Hematopoietic multipotent progenitor cell treated with erythropoietin and hydrocortisone succinate and interleukin-3 and kit ligand, for 8 days (in vitro differentiated cells): Measurements from ENCODE around the gene CC2D1B.
"Not testable (repeated sequence)": the region's sequence is repeated elsewhere in the genome, so short reads cannot be mapped to it uniquely, and the experiment has no call there.

Experiments
- DNase-seq: peaks from one replicate; pipeline ENCODE4 v3.0.0-alpha.2; 2015

The CC2D1B gene

GRCh38 chr1:52365746-52366516, at the start of gene CC2D1B:
Gene CC2D1B (minus strand): TSS chr1:52366205. CDS start chr1:52364620, 1,585 bp downstream.
- DNase-seq, result peak; percentile 97

GRCh38 chr1:52414942-52415341, 48.9 kb upstream of the CC2D1B start:
- DNase-seq, result no peak

- no peak for DNase-seq
Measured at GRCh38 chr1:52413410-52413989, 47.5 kb upstream of the CC2D1B start.

- no peak for DNase-seq
Measured at GRCh38 chr1:52404975-52405338, 39.0 kb upstream of the CC2D1B start.

- peak; percentile 99 for DNase-seq
Measured at GRCh38 chr1:52404116-52404974, 38.3 kb upstream of the CC2D1B start, which contains the start of the genes ORC1 and PRPF38A. Gene ORC1 (minus strand): TSS chr1:52404423. CDS start chr1:52402223, 2,200 bp downstream. Gene PRPF38A (plus strand): TSS chr1:52404602. CDS start chr1:52404750, 148 bp downstream.

GRCh38 chr1:52403566-52404115, 37.6 kb upstream of the CC2D1B start:
- peak; percentile 92 for DNase-seq

GRCh38 chr1:52402860-52403240, 36.8 kb upstream of the CC2D1B start:
- DNase-seq, result no peak

GRCh38 chr1:52400131-52400530, 34.1 kb upstream of the CC2D1B start:
- peak; percentile 16 for DNase-seq

- DNase-seq, result no peak
Measured at GRCh38 chr1:52399629-52400028, 33.6 kb upstream of the CC2D1B start.

GRCh38 chr1:52393174-52393573, 27.2 kb upstream of the CC2D1B start:
- DNase-seq, result no peak

GRCh38 chr1:52386458-52386857, 20.5 kb upstream of the CC2D1B start:
- DNase-seq, result no peak

GRCh38 chr1:52385376-52385775, 19.4 kb upstream of the CC2D1B start:
- DNase-seq, result no peak

- DNase-seq, result not testable (repeated sequence)
Measured at GRCh38 chr1:52369851-52370250, 3.8 kb upstream of the CC2D1B start.

GRCh38 chr1:52368383-52369172, 2.6 kb upstream of the CC2D1B start:
- peak; percentile 71 for DNase-seq

- peak; percentile 16 for DNase-seq
Measured at GRCh38 chr1:52367272-52367671, 1.3 kb upstream of the CC2D1B start.

GRCh38 chr1:52366517-52366827, 467 bp upstream of the CC2D1B start:
- no peak for DNase-seq

GRCh38 chr1:52365071-52365745, 797 bp downstream of the CC2D1B start:
- DNase-seq, result peak; percentile 57

GRCh38 chr1:52364235-52364839, 1.7 kb downstream of the CC2D1B start:
- peak; percentile 16 for DNase-seq

- no peak for DNase-seq
Measured at GRCh38 chr1:52360595-52360968, 5.4 kb downstream of the CC2D1B start.

- no peak for DNase-seq
Measured at GRCh38 chr1:52359676-52360594, 6.1 kb downstream of the CC2D1B start.
